ENCODE measurements around the gene RARRES1.

Gene RARRES1

GRCh38 chr3:158680861-158681260 lies 51.4 kb downstream of the RARRES1 start:
- no peak for DNase-seq

- no peak for DNase-seq
Measured at GRCh38 chr3:158679547-158680000, 52.7 kb downstream of the RARRES1 start.

DNA sequence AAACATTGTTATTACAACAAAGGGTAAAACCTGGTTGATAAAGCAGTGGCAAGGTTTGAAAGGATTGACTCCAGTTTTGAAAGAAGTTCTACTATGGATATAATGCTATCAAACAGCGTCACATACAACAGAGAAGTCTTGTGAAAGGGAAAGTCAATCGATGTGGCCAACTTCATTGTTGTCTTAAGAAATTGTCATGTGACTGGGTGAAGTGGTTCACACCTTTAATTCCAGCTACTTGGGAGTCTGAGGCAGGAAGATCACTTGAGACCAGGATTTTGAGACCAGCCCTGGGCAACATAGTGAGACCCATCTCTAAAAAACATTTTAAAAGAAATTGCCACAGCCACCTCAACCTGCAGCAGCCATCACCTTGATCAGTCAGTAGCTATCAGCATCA lies 53.6 kb downstream of the RARRES1 start:
- no peak for DNase-seq

- peak; percentile 34 for DNase-seq
Measured at GRCh38 chr3:158672215-158673176, 59.8 kb downstream of the RARRES1 start, which contains the start of gene LXN. TSS of gene LXN (minus strand) at chr3:158672648. CDS start at chr3:158672478, 170 bp downstream.

DNA sequence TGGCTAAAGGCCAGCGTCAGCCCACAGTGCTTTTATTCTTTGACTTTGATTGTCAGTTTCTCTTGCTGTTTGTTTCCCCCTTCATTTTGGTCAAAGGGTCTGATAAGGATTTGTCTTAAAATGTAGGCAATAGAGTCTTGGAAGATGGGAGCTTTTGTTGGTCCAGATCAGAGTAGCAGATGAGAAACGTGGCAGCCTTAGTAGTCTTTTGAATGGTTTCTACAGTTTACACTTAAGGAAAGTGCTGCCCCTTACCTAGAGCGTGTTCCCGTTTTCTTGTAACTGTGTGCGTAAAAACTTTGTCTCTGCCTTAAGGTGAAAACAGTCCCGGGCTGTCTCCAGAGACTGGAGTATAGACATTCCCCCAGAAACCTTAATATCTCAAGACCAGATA lies 60.4 kb downstream of the RARRES1 start:
- DNase-seq, result no peak

DNA sequence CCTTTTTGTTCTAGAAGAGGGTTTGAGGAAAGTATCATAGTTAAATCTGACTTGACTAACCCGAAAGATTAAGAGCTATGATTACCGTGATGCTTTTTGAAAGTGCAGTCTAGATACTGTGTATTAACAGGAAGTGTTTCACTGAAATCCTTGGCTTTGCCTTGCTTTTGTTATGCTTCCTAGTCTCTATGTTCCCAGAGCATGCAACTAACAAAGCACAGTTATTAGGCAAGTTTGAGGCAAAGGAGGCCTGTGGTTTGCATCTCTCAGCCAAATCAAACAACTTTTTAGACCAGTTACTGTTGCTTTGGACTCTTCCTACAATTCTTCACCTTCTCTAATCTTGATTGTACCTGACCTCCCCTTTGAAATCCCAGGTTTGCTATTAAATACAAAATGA lies 63.8 kb downstream of the RARRES1 start:
- no peak for DNase-seq

GRCh38 chr3:158666416-158666815 lies 65.8 kb downstream of the RARRES1 start:
- DNase-seq, result no peak

DNA sequence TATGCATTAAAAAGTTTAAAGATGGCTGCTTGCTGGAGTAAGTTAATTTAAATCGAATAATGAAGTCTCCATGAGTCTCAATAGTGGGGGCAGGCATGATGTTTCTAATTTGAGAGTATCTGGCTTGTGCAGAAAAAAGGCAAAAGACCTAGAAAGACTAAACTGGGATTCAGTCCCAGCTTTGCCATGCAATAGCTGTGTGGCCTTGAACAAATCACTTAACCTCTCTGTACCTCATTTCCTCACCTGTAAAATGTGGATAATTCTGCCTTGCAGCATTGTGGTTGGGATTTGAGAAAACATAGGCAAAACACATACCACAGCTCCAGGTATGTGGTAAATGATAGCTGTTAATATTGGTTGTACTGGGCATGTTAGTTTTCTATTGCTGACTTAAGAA lies 68.4 kb downstream of the RARRES1 start:
- no peak for DNase-seq

DNA sequence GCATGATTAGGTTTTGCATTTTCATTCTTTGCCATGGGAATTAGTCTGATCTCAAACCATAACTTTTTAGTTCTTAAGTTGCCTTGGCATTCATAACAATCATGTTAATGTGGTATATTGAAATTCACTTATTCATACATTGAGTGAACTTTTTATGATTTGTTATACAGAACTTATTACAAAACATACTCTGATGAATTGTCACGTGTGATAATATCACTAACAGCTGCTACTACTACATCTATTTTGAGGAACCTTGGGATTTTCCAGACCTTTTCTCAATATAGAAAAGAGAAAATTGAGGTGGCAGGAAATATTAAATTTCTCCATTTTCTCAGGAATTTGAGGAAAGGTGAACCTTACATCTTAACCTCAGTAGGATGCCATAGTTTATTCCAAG lies 69.0 kb downstream of the RARRES1 start:
- DNase-seq, result no peak

DNA sequence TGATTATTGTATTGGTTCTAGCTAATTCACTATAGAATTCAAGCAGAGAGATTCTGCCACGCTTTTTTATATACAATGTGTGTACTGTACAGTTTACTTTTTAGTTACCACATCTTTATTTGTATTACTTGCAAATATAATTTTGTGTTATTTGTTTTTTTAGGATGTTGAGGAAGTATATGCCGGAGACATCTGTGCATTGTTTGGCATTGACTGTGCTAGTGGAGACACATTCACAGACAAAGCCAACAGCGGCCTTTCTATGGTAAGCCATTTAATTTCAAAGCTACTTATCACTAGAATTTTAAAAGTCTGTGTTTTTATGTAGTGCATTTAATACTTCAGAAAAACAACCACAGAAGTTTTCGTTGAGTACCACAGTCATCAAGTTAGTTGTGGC lies 71.5 kb downstream of the RARRES1 start:
- DNase-seq, result no peak

GRCh38 chr3:158659454-158660237 lies 72.6 kb downstream of the RARRES1 start:
- peak; percentile 30 for DNase-seq

DNA sequence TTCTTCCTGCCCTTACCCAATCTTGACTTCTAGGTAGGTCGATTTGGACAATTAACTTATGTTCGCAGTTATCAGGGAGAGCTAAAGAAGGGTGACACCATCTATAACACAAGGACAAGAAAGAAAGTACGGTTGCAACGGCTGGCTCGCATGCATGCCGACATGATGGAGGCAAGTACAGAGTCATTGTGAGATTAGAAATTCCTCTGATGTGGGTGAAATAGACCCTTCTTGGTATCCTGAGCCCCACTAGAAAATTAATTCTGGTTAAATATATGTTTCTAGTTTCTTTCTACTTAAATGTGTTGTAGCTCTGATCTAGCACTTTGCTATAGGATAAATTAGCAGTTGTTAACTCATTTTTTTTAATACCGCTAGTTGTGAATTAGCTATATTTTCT lies 73.4 kb downstream of the RARRES1 start:
- no peak for DNase-seq

DNA sequence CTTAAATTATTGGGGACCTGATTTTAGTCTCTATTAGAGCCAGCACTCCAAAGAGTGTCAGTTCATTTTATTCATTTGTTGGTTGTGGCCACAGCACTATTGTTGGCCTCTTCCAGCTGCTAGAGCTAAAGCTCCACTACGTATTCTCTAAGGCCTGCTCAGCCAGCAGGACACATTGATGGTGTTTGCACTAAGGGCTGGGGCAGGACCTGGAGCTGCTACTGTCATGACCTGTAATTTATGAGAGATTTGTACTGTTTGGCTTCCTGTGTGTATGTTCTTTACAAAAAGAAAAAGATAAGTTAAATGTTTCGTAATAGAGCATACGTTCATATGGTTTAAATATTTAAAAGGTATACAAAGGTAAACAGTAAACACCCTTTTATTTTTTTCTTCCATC lies 79.8 kb downstream of the RARRES1 start:
- DNase-seq, result no peak

DNA sequence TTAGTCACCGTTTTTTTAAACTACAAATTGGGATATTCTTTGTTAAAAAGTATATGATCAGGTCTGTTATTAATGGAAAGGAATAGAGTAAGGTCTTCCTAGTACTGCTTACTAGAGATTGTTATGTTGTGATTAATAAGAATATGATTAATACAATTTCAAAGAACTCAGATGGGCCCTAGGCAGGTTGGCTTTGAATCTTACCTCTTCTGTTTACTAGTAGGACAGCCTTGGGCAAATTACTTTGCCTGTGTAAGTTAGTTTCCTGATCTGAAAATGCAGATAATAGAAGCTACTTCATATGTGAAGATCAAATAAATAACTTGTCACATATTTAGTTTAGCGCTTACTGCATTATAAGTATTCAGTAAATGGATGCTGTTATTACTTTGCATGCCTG lies 81.1 kb downstream of the RARRES1 start:
- DNase-seq, result no peak

DNA sequence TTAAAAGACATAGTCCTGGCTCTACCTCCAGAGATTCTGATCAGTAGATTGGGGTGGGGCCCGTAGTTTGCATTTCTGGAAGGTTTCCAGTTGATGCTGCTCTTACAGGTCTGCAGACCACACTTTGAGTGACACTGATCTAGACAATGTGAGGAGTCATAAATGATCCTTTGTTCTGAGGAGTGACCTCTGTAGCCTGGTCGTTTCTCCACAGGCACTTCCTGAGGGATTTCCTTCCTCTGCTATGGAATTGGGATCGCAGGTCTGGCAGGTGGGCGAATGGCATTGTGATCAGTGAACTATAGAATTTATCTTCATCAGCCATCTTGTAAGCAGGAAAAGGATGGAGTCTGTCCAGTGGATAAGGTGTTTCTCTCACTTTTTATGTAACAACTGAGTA lies 82.5 kb downstream of the RARRES1 start:
- DNase-seq, result no peak
